Activated T-helper 17 cell treated with anti-CD3 and anti-CD28 coated beads, Interleukin-2, amount 50 U/mL, for 72 hours (primary cell): ENCODE results near the gene STK16. TPM values are rescaled to one million over a fixed set of nuclear protein-coding genes. Genes with fewer than 3 reads are reported as not detected.

Experiments used
- ATAC-seq: fragments of 150-1000 bp; cut with Tn5 transposase; replicated peaks from 2 replicates; pipeline ENCODE4 v1.10.0; 2021; ENCODE audit warnings: mild to moderate bottlenecking, moderate library complexity
- H3K27ac Mint-ChIP-seq: one replicate; pipeline ENCODE4 v1.8.0; 2022; ENCODE audit warnings: mixed read lengths
- H3K27me3 Mint-ChIP-seq: one replicate; pipeline ENCODE4 v1.8.0; 2022; ENCODE audit warnings: mixed read lengths
- H3K36me3 Mint-ChIP-seq: one replicate; pipeline ENCODE4 v1.8.0; 2022; ENCODE audit warnings: low read depth, mild to moderate bottlenecking, mixed read lengths
- H3K4me1 Mint-ChIP-seq: one replicate; pipeline ENCODE4 v1.8.0; 2022; ENCODE audit warnings: mixed read lengths
- H3K4me3 Mint-ChIP-seq: one replicate; pipeline ENCODE4 v1.8.0; 2022; ENCODE audit warnings: mild to moderate bottlenecking, mixed read lengths
- H3K9me3 Mint-ChIP-seq: one replicate; pipeline ENCODE4 v1.8.0; 2022; ENCODE audit warnings: mixed read lengths
- total RNA-seq, 2 donors: library from RNA; stranded (reverse); gene quantifications; one replicate each; pipeline ENCODE4 v1.2.3, GENCODE V29; 2022

Gene STK16
- total RNA-seq, 2 donors from 2014 or later, result 22.0 to 30.3 TPM

- Mint-ChIP-seq H3K27me3 (no peaks in the 10 kb centered on the region), H3K27ac (no peak overlapping the region), H3K4me1 (no peaks in the 10 kb centered on the region), H3K36me3 (no peaks in the 10 kb centered on the region), H3K4me3 (no peak overlapping the region), H3K9me3 (no peaks in the 10 kb centered on the region)
- ATAC-seq, result no peak
Observed at GRCh38 chr2:219291394-219291793, 46.1 kb downstream of the STK16 start.

GRCh38 chr2:219291910-219292490, 46.7 kb downstream of the STK16 start:
- Mint-ChIP-seq H3K9me3 (no peaks in the 10 kb centered on the region), H3K4me3 (no peak overlapping the region), H3K27ac (no peak overlapping the region), H3K36me3 (no peaks in the 10 kb centered on the region), H3K27me3 (no peaks in the 10 kb centered on the region), H3K4me1 (no peaks in the 10 kb centered on the region)
- ATAC-seq, result no peak

GRCh38 chr2:219292616-219293015, 47.3 kb downstream of the STK16 start:
- Mint-ChIP-seq H3K9me3 (no peaks in the 10 kb centered on the region), H3K36me3 (no peaks in the 10 kb centered on the region), H3K4me1 (no peaks in the 10 kb centered on the region), H3K4me3 (no peak overlapping the region), H3K27me3 (no peaks in the 10 kb centered on the region), H3K27ac (no peak overlapping the region)
- ATAC-seq, result no peak

DNA sequence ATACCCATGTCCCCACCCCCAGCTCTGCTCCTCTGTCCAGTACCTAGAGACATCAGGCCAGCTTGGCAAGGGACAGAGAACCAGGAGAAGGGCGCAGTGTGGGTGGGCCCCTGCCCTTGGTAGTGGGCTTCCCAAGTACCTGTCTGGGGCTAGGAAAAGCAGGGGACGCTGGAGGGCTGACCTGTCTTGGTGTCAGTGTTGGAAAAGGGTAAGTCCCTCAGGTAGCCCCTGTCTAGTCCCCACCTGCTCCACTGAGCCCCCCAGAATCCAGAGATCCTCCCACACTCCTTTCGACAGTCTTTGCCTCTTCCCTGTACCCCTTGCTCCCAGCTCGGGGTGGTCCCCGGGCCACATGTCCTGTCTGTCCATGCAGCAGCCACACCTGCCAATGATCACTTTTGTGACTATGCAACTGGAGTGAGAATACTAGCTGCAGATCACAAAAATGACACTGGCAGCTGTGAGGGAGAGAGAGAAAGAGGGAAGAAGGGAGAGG, 48.5 kb downstream of the STK16 start:
- peak overlapping the region; percentile 79 for H3K27ac Mint-ChIP-seq
- H3K27me3 Mint-ChIP-seq, result no peaks in the 10 kb centered on the region
- peak overlapping the region; percentile 74 for H3K4me3 Mint-ChIP-seq

GRCh38 chr2:219294356-219295351, 49.4 kb downstream of the STK16 start:
- peak overlapping the region; percentile 74 for H3K4me3 Mint-ChIP-seq
- peak; percentile 90 for ATAC-seq
- H3K4me1 Mint-ChIP-seq, result no peaks in the 10 kb centered on the region
- H3K27ac Mint-ChIP-seq, result peak overlapping the region; percentile 79
- no peaks in the 10 kb centered on the region for H3K9me3 Mint-ChIP-seq
- H3K27me3 Mint-ChIP-seq, result peaks cover 3% of the 10 kb centered on the region
- H3K36me3 Mint-ChIP-seq, result no peaks in the 10 kb centered on the region

More for the DNA sequence above, 48.5 kb downstream of the STK16 start:
- Mint-ChIP-seq H3K9me3 (no peaks in the 10 kb centered on the region), H3K4me1 (no peaks in the 10 kb centered on the region), H3K36me3 (no peaks in the 10 kb centered on the region)
- ATAC-seq, result no peak

- Mint-ChIP-seq H3K27me3 (peaks cover 5% of the 10 kb centered on the region), H3K27ac (no peak overlapping the region), H3K9me3 (no peaks in the 10 kb centered on the region), H3K4me3 (peak overlapping the region; percentile 74), H3K4me1 (no peaks in the 10 kb centered on the region), H3K36me3 (no peaks in the 10 kb centered on the region)
- no peak for ATAC-seq
Observed at GRCh38 chr2:219296142-219296541, 50.9 kb downstream of the STK16 start.

- ATAC-seq, result no peak
- H3K27me3 Mint-ChIP-seq, result peaks cover 11% of the 10 kb centered on the region
- H3K27ac Mint-ChIP-seq, result no peak overlapping the region
- no peaks in the 10 kb centered on the region for H3K9me3 Mint-ChIP-seq
- H3K36me3 Mint-ChIP-seq, result no peaks in the 10 kb centered on the region
- no peak overlapping the region for H3K4me3 Mint-ChIP-seq
- H3K4me1 Mint-ChIP-seq, result no peaks in the 10 kb centered on the region
Observed at GRCh38 chr2:219296631-219297391, 51.5 kb downstream of the STK16 start.

- H3K4me1 Mint-ChIP-seq, result no peaks in the 10 kb centered on the region
- no peaks in the 10 kb centered on the region for H3K36me3 Mint-ChIP-seq
- H3K4me3 Mint-ChIP-seq, result peak overlapping the region; percentile 86
Observed at GRCh38 chr2:219297766-219298456, 52.6 kb downstream of the STK16 start.

GRCh38 chr2:219298759-219299371, 53.6 kb downstream of the STK16 start:
- H3K4me1 Mint-ChIP-seq, result no peaks in the 10 kb centered on the region
- peaks cover 21% of the 10 kb centered on the region for H3K27me3 Mint-ChIP-seq
- H3K27ac Mint-ChIP-seq, result peak overlapping the region; percentile 90
- no peaks in the 10 kb centered on the region for H3K36me3 Mint-ChIP-seq
- H3K4me3 Mint-ChIP-seq, result peak overlapping the region; percentile 86
- H3K9me3 Mint-ChIP-seq, result no peaks in the 10 kb centered on the region
- peak; percentile 74 for ATAC-seq

More at GRCh38 chr2:219297766-219298456, 52.6 kb downstream of the STK16 start:
- H3K27me3 Mint-ChIP-seq, result peaks cover 14% of the 10 kb centered on the region
- H3K9me3 Mint-ChIP-seq, result no peaks in the 10 kb centered on the region
- ATAC-seq, result no peak
- H3K27ac Mint-ChIP-seq, result no peak overlapping the region

GRCh38 chr2:219299372-219299760, 54.1 kb downstream of the STK16 start:
- peaks cover 21% of the 10 kb centered on the region for H3K27me3 Mint-ChIP-seq
- H3K27ac Mint-ChIP-seq, result peak overlapping the region; percentile 90
- peak overlapping the region; percentile 86 for H3K4me3 Mint-ChIP-seq
- H3K36me3 Mint-ChIP-seq, result no peaks in the 10 kb centered on the region
- no peaks in the 10 kb centered on the region for H3K4me1 Mint-ChIP-seq
- no peaks in the 10 kb centered on the region for H3K9me3 Mint-ChIP-seq
- no peak for ATAC-seq

Other genes starting within 250 kb of the STK16 start
- gene CFAP65, start 204.0 kb upstream of the STK16 start, total RNA-seq, result not detected
- under 1 TPM; 0.28 to 0.29 TPM for gene IHH, start 184.6 kb upstream of the STK16 start, total RNA-seq
- gene NHEJ1, start 84.7 kb upstream of the STK16 start, total RNA-seq, result 10 to 100 TPM; 24.1 to 26.6 TPM
- 1 to 10 TPM; 2.9 to 7.7 TPM for gene SLC23A3, start 75.5 kb upstream of the STK16 start, total RNA-seq
- 10 to 100 TPM; 60.4 to 67.0 TPM for gene CNPPD1, start 68.6 kb upstream of the STK16 start, total RNA-seq
- 100 to 1,000 TPM; 104 to 148 TPM for gene RETREG2, start 67.2 kb upstream of the STK16 start, total RNA-seq
- gene ZFAND2B, start 38.7 kb upstream of the STK16 start, total RNA-seq, result 10 to 100 TPM; 27.9 to 29.8 TPM
- 10 to 100 TPM; 29.7 to 94.1 TPM for gene ABCB6, start 26.5 kb upstream of the STK16 start, total RNA-seq
- 10 to 100 TPM; 46.6 to 81.3 TPM for gene ATG9A, start 15.8 kb upstream of the STK16 start, total RNA-seq
- gene ANKZF1, start 15.7 kb upstream of the STK16 start, total RNA-seq, result 100 to 1,000 TPM; 109 to 367 TPM
- 1 to 10 TPM; 2.8 to 5.3 TPM for gene GLB1L, start within 50 bp of the STK16 start, total RNA-seq
- gene TUBA4B, start 7.8 kb downstream of the STK16 start, total RNA-seq, result not detected
- gene TUBA4A, start 8.4 kb downstream of the STK16 start, total RNA-seq, result 100 to 1,000 TPM; 347 to 530 TPM
- 100 to 1,000 TPM in 1 of 2 donors, 10 to 100 TPM in 1; 55.7 to 153 TPM for gene DNAJB2, start 33.9 kb downstream of the STK16 start, total RNA-seq
- 1 to 10 TPM in 1 of 2 donors, under 1 TPM in 1; 0.67 to 6.3 TPM for gene PTPRN, start 63.9 kb downstream of the STK16 start, total RNA-seq
- not detected for gene RESP18, start 87.3 kb downstream of the STK16 start, total RNA-seq
- 10 to 100 TPM; 80.9 to 99.6 TPM for gene DNPEP, start 142.4 kb downstream of the STK16 start, total RNA-seq
- gene DES, start 172.9 kb downstream of the STK16 start, total RNA-seq, result not detected
- gene SPEG, start 189.4 kb downstream of the STK16 start, total RNA-seq, result 1 to 10 TPM in 1 of 2 donors, under 1 TPM in 1; 0.79 to 1.7 TPM